Ovary (tissue), 3 donors: Measurements from ENCODE around the gene ASIC2.

Experiments
- CTCF ChIP-seq, 3 donors: fragments of 450-650 bp in 2 of 3; fragments of 200-600 bp in 1 of 3; IDR thresholded peaks; one replicate each; pipeline versions ENCODE4 v1.5.1 to v1.8.0; 2016 to 2022; ENCODE audit warnings: antibody characterized with exemption in 3 of 3, mild to moderate bottlenecking in 1 of 3
- POLR2A ChIP-seq: fragments of 450-650 bp; IDR thresholded peaks from one replicate; pipeline ENCODE4 v1.6.1; 2017; ENCODE audit warnings: antibody characterized with exemption, mild to moderate bottlenecking, moderate library complexity
- donor health status: DM: no; HTN: no; CAD: no.

- no peak for TF ChIP-seq CTCF (IDR thresholded peaks at IDR 0.05)
- no peak for TF ChIP-seq POLR2A
Measured at GRCh38 chr17:33091271-33091670, 201.8 kb downstream of the ASIC2 start.
